H9 (cell line): ENCODE measurements around the gene SERTAD1. TPM values are rescaled to one million over a fixed set of nuclear protein-coding genes. Genes with fewer than 3 reads are reported as not detected.

Experiments used
- DNase-seq: peaks from one replicate; pipeline ENCODE4 v3.0.0-alpha.2; 2017
- H2AFZ ChIP-seq: one replicate; pipeline ENCODE4 v1.6.1; 2013; ENCODE audit warnings: mild to moderate bottlenecking, low read length, control low read depth, moderate library complexity
- H2AK5ac ChIP-seq: 2 replicates; pipeline ENCODE4 v1.6.1; 2013; ENCODE audit warnings: low read length, control low read depth, mixed read lengths; ENCODE audit not compliant: insufficient read length
- H2BK120ac ChIP-seq: one replicate; pipeline ENCODE4 v1.6.1; 2013; ENCODE audit warnings: low read depth, mild to moderate bottlenecking, low read length, control low read depth, inconsistent platforms; ENCODE audit not compliant: poor library complexity, severe bottlenecking
- H2BK12ac ChIP-seq: 2 replicates; pipeline ENCODE4 v1.6.1; 2013; ENCODE audit warnings: low read length, control low read depth, mixed read lengths, low read depth; ENCODE audit not compliant: insufficient read length
- H2BK15ac ChIP-seq: 2 replicates; pipeline ENCODE4 v1.6.1; 2013; ENCODE audit warnings: low read depth, low read length, control low read depth
- H2BK20ac ChIP-seq: one replicate; pipeline ENCODE4 v1.6.1; 2013; ENCODE audit warnings: low read depth, mild to moderate bottlenecking, low read length, control low read depth, inconsistent platforms; ENCODE audit not compliant: poor library complexity, severe bottlenecking
- H2BK5ac ChIP-seq: 2 replicates; pipeline ENCODE4 v1.6.1; 2013; ENCODE audit warnings: low read length, control low read depth, mixed read lengths; ENCODE audit not compliant: insufficient read length
- H3K14ac ChIP-seq: 2 replicates; pipeline ENCODE4 v1.6.1; 2013; ENCODE audit warnings: low read length, control low read depth; ENCODE audit not compliant: insufficient read depth
- H3K18ac ChIP-seq: 2 replicates; pipeline ENCODE4 v1.6.1; 2013; ENCODE audit warnings: low read depth, mild to moderate bottlenecking, mixed read lengths, low read length, control low read depth; ENCODE audit not compliant: insufficient read length
- H3K23ac ChIP-seq: 2 replicates; pipeline ENCODE4 v1.6.1; 2013; ENCODE audit warnings: low read length, control low read depth, mixed read lengths, low read depth; ENCODE audit not compliant: insufficient read length
- H3K23me2 ChIP-seq: 2 replicates; pipeline ENCODE4 v1.6.1; 2013; ENCODE audit warnings: low read depth, mild to moderate bottlenecking, mixed read lengths, low read length, control low read depth; ENCODE audit not compliant: insufficient read length, poor library complexity, severe bottlenecking
- H3K27ac ChIP-seq: 2 replicates; pipeline ENCODE4 v1.5.1; 2013; ENCODE audit warnings: low read length, control low read depth, mixed read lengths, low read depth; ENCODE audit not compliant: insufficient read length
- H3K27me3 ChIP-seq: 2 replicates; pipeline ENCODE4 v1.6.1; 2013; ENCODE audit warnings: low read length, control low read depth, inconsistent platforms; ENCODE audit not compliant: insufficient read depth
- H3K4ac ChIP-seq: 2 replicates; pipeline ENCODE4 v1.6.1; 2013; ENCODE audit warnings: low read depth, mild to moderate bottlenecking, control low read depth, inconsistent platforms, low read length, moderate library complexity
- H3K4me1 ChIP-seq: 2 replicates; pipeline ENCODE4 v1.6.1; 2013; ENCODE audit warnings: low read length, control low read depth, inconsistent platforms; ENCODE audit not compliant: insufficient read depth
- H3K4me2 ChIP-seq: 2 replicates; pipeline ENCODE4 v1.6.1; 2013; ENCODE audit warnings: low read length, control low read depth, mixed read lengths; ENCODE audit not compliant: insufficient read length, insufficient read depth
- H3K56ac ChIP-seq: 2 replicates; pipeline ENCODE4 v1.6.1; 2013; ENCODE audit warnings: low read depth, mild to moderate bottlenecking, mixed read lengths, low read length, control low read depth; ENCODE audit not compliant: insufficient read length
- H3K79me1 ChIP-seq: 2 replicates; pipeline ENCODE4 v1.6.1; 2013; ENCODE audit warnings: low read depth, mild to moderate bottlenecking, moderate library complexity, low read length, control low read depth, inconsistent platforms; ENCODE audit not compliant: insufficient read depth, poor library complexity, severe bottlenecking
- H3K79me2 ChIP-seq: 2 replicates; pipeline ENCODE4 v1.6.1; 2013; ENCODE audit warnings: low read length, control low read depth, inconsistent platforms; ENCODE audit not compliant: insufficient read depth
- H3K9ac ChIP-seq: 2 replicates; pipeline ENCODE4 v1.6.1; 2013; ENCODE audit warnings: low read length, control low read depth, mixed read lengths; ENCODE audit not compliant: insufficient read length; ENCODE audit errors: extremely low read depth
- H3K9me3 ChIP-seq: one replicate; pipeline ENCODE4 v1.6.1; 2013; ENCODE audit warnings: low read depth, low read length, inconsistent platforms; ENCODE audit not compliant: control insufficient read depth
- H3T11ph ChIP-seq: one replicate; pipeline ENCODE4 v1.6.1; 2013; ENCODE audit warnings: mild to moderate bottlenecking, low read length, control low read depth, inconsistent platforms
- H4K20me1 ChIP-seq: one replicate; pipeline ENCODE4 v1.6.1; 2013; ENCODE audit not compliant: control insufficient read depth, insufficient read length, insufficient read depth
- H4K5ac ChIP-seq: 2 replicates; pipeline ENCODE4 v1.6.1; 2013; ENCODE audit warnings: low read depth, mild to moderate bottlenecking, mixed read lengths, low read length, control low read depth; ENCODE audit not compliant: insufficient read length
- H4K8ac ChIP-seq: replicated peaks from 2 replicates; pipeline ENCODE4 v1.6.1; 2013; ENCODE audit warnings: low read length, control low read depth, mixed read lengths, low read depth; ENCODE audit not compliant: insufficient read length
- H4K91ac ChIP-seq: 2 replicates; pipeline ENCODE4 v1.6.1; 2013; ENCODE audit warnings: low read depth, mild to moderate bottlenecking, moderate library complexity, mixed read lengths, low read length, control low read depth; ENCODE audit not compliant: insufficient read length
- H3K27ac Mint-ChIP-seq, 3 experiments: 2 replicates in 2 of 3; 3 replicates in 1 of 3; pipeline ENCODE4 v1.8.0; 2020 to 2021; ENCODE audit warnings: mixed read lengths in 3 of 3, mild to moderate bottlenecking in 1 of 3, moderate library complexity in 1 of 3
- H3K27me3 Mint-ChIP-seq: 2 replicates; pipeline ENCODE4 v1.8.0; 2021; ENCODE audit warnings: low read depth, mild to moderate bottlenecking, moderate library complexity, mixed read lengths
- H3K36me3 Mint-ChIP-seq, 3 experiments: 2 replicates in 2 of 3; 3 replicates in 1 of 3; pipeline ENCODE4 v1.8.0; 2020 to 2021; ENCODE audit warnings: low read depth in 3 of 3, mixed read lengths in 3 of 3; ENCODE audit not compliant: insufficient read depth in 1 of 3
- H3K4me1 Mint-ChIP-seq, 2 experiments: 2 replicates each; pipeline ENCODE4 v1.8.0; 2020; ENCODE audit warnings: mixed read lengths in 2 of 2
- H3K4me3 Mint-ChIP-seq, 2 experiments: 2 replicates in 1 of 2; 3 replicates in 1 of 2; pipeline ENCODE4 v1.8.0; 2020 to 2021; ENCODE audit warnings: mild to moderate bottlenecking in 2 of 2, mixed read lengths in 2 of 2, moderate library complexity in 1 of 2
- H3K9me3 Mint-ChIP-seq, 2 experiments: 2 replicates in 1 of 2; 3 replicates in 1 of 2; pipeline ENCODE4 v1.8.0; 2020; ENCODE audit warnings: mild to moderate bottlenecking in 2 of 2, mixed read lengths in 2 of 2, moderate library complexity in 1 of 2
- WGBS: extraction: QIAGEN DNeasy Blood & Tissue Kit; methylation state at CpG from one replicate; pipeline ENCODE4 v1.1.7; 2013; ENCODE audit warnings: missing lambda C conversion rate, low lambda C conversion rate, mixed read lengths; ENCODE audit not compliant: insufficient read length; ENCODE audit errors: extremely low coverage; 5-methylcytosine and 5-hydroxymethylcytosine counted together
- total RNA-seq: library from RNA; stranded (reverse); gene quantifications from 2 replicates; pipeline ENCODE4 v1.2.1, GENCODE V29; 2021
- TF ChIP-seq, protein P1 (sequence below): fragments of 200-600 bp; sonication (generic); conservative IDR thresholded peaks from 3 replicates; pipeline ENCODE4 v1.8.0; 2021; ENCODE audit warnings: antibody characterized with exemption, mild to moderate bottlenecking

The SERTAD1 gene
- total RNA-seq, 1 experiment from 2014 or later, result 7.9 TPM

DNA sequence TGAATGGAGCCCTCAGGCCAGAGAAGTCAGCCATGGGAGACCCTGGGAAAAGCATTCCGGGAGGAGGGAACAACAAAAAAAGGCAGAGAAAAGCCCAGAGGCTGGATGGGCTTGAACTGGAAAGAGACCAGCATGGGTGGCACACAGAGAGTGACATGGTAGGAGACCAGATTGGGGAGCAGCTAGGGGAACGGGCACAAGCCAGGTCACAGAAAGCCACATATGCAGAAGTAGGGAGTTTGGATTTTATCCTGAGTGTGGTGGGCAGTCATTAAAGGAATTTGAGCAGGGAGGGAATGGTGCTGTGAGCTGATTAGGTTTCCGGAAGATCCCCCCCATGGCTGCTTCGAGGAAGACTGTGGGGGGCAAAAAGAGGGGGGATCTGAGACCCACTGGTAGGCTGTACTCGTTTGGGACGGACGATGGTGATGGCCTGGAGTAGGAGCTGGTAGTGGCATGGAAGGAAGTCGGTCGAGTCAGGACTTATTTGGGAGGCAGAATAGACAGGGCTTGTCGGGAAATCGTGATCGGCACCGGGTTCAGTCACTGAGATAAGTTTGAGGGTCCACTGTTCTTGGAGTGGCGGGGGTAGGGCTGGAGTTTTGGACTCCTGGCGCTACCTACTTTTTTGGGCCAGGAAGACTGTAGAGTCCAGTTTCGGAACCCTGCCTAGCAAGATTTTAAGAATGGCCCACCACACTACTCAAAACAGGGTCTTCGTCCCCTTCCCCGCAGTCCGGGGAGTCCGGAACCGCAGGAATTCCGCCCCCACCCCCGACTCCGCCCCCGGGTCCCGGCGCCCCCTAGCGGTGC lies 949 bp downstream of the SERTAD1 start:
- Histone ChIP-seq H3K4me2 (peak overlapping the region; percentile 90), H2BK15ac (no peak overlapping the region), H3K27me3 (no peaks in the 10 kb centered on the region), H4K20me1 (no peaks in the 10 kb centered on the region), H4K8ac (no peak overlapping the region), H2BK120ac (no peak overlapping the region), H3K27ac (no peak overlapping the region), H3K18ac (no peak overlapping the region), H3K79me2 (no peaks in the 10 kb centered on the region), H3K23ac (no peak overlapping the region), H3T11ph (no peak overlapping the region), H3K4me1 (no peaks in the 10 kb centered on the region; the same call in 1 of the 2 replicates), H2BK12ac (no peak overlapping the region), H4K91ac (no peak overlapping the region), H3K9me3 (no peaks in the 10 kb centered on the region), H2BK5ac (no peak overlapping the region), H3K56ac (no peak overlapping the region), H2BK20ac (no peak overlapping the region), H3K23me2 (peaks cover 16% of the 10 kb centered on the region), H2AK5ac (no peak overlapping the region), H3K14ac (peak overlapping the region; percentile 16; the same call in 1 of the 2 replicates), H2AFZ (no peak overlapping the region), H3K9ac (peak overlapping the region; percentile 57), H3K4ac (no peak overlapping the region), H3K79me1 (no peaks in the 10 kb centered on the region), H4K5ac (no peak overlapping the region)
- peak; percentile 48 for DNase-seq
- no CpG with 5 or more reads among the region's 28 CpGs for WGBS
- Mint-ChIP-seq H3K4me1 (peaks cover 19% of the 10 kb centered on the region in 2 experiments), H3K9me3 (peaks cover 0 to 1% of the 10 kb centered on the region in 2 experiments; a peak in 1 of 5 replicates), H3K4me3 (peak overlapping the region; percentile 91 to 97), H3K27ac (peak overlapping the region; percentile 92 to 96 (median 95)), H3K27me3 (no peaks in the 10 kb centered on the region), H3K36me3 (peaks cover 0 to 5% (median 4%) of the 10 kb centered on the region in 3 experiments; a peak in 3 of 7 replicates)
- TF ChIP-seq, protein P1, sequence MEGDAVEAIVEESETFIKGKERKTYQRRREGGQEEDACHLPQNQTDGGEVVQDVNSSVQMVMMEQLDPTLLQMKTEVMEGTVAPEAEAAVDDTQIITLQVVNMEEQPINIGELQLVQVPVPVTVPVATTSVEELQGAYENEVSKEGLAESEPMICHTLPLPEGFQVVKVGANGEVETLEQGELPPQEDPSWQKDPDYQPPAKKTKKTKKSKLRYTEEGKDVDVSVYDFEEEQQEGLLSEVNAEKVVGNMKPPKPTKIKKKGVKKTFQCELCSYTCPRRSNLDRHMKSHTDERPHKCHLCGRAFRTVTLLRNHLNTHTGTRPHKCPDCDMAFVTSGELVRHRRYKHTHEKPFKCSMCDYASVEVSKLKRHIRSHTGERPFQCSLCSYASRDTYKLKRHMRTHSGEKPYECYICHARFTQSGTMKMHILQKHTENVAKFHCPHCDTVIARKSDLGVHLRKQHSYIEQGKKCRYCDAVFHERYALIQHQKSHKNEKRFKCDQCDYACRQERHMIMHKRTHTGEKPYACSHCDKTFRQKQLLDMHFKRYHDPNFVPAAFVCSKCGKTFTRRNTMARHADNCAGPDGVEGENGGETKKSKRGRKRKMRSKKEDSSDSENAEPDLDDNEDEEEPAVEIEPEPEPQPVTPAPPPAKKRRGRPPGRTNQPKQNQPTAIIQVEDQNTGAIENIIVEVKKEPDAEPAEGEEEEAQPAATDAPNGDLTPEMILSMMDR, result no peak
